ENCODE results near the gene PNPLA7.
A peak's percentile ranks its signal among the peaks of the same experiment; 100 is the strongest.
"Not testable (repeated sequence)": the region's sequence is repeated elsewhere in the genome, so short reads cannot be mapped to it uniquely, and the experiment has no call there.

PNPLA7 gene

DNA sequence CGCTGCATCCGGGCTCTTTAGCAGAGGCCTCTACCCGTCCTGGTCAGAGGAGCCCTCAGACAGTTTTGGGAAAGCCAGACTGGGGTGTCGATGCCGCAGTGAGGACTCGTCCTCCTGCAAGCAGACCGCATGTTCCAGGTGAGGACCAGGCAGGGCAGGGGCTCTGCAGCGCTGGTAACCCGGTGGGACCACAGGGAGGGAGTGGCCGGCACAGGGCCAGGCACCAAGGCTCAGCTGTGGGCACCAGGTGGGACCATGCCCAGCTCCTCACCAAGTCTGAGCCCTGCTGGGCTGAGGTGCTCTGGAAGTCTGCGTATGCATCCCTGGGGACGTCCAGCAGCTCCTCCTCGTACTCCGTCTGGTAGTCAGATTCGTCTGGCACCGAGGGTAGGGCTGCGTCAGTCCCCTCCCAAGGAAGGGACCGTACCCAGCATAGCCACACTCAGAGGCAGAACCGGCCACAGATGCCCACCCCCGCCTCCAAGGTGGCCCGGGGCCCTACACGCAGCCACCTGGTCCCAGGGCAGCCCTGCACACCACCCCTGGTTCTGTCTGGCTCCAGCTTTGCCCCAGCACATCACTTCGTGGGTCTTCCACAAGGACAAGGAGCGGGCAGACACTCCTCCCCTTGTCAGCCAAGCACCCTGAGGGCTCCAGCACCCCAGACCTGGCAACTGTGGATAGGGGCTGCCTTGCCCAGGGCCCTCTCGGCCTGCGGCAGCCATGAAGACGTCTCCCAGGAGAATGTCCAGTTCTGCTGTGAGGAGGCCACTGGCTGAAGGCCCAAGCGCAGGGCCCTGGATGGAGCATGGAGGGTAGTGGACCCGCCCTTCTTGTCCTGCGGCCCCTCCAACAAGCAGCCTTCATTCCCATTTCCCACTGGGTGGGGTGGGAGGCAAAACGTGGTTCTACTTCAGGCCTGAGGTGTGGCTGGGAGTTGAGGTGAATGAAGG is 89.6 kb downstream of the PNPLA7 start:
- no peak for DNase-seq (ENCODE audit: low spot score)

DNA sequence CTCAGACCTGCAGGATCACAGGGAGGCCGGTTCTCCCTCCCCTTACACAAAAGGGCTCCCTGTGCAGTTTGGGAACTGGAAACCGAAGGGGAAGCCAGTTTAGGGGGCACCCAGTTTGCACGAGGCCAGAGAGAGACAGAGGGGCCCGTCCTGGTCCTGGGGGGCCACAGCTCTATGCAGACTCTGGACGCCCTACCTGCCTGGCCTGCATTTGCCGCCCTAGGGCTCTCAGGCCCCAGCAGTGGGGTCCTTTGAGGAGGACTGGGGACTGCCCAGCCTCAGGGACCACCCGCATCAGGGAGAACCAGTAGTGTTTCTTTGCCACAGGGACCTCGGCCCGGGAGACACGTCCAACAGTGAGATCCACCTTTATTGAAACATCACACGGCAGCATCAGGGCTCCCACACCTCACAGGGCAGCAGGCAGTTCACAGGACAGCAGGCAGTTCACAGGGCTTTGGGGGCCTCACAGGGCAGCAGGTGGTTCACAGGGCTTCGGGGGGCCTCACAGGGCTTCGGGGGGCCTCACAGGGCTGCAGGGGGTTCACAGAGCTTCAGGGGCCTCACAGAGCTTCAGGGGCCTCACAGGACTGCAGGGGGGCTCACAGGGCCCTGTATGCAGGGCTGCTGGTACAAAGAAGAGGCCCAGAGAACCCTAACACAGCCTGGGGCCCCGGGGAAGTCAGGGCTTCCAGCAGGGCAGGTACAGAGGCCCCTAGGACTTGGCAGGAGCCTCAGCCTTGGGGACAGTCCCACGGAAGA is 90.4 kb downstream of the PNPLA7 start:
- DNase-seq (ENCODE audit: low spot score), result no peak

DNA sequence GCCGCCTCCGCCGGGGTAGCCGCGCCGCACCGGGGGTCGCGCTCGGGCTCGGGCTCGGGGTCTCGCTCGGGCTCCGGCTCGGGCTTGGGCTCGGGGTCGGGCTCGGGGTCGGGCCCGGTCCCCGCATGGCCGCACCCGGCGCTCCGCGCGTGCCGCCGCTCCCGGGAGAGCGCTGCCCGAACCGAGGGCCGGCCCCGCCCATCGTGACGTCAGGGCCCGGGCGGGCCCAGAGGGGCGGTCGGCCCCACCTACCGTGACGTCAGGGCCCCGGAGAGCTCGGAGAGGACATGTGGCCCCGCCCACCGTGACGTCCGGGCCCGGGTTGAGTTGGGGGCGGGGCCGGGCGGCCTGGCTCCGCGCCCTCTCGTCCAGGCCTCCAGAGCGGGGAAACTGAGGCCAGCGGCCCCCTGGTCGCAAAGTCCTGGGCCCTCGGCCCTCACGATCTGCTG is 91.0 kb downstream of the PNPLA7 start, which contains the start of gene NSMF:
Gene NSMF (minus strand): TSS at position 183 of the 449 bp plus-strand sequence. CDS start 232 bp downstream, outside the sequence.
- peak; percentile 94 for DNase-seq (ENCODE audit: low spot score)

DNA sequence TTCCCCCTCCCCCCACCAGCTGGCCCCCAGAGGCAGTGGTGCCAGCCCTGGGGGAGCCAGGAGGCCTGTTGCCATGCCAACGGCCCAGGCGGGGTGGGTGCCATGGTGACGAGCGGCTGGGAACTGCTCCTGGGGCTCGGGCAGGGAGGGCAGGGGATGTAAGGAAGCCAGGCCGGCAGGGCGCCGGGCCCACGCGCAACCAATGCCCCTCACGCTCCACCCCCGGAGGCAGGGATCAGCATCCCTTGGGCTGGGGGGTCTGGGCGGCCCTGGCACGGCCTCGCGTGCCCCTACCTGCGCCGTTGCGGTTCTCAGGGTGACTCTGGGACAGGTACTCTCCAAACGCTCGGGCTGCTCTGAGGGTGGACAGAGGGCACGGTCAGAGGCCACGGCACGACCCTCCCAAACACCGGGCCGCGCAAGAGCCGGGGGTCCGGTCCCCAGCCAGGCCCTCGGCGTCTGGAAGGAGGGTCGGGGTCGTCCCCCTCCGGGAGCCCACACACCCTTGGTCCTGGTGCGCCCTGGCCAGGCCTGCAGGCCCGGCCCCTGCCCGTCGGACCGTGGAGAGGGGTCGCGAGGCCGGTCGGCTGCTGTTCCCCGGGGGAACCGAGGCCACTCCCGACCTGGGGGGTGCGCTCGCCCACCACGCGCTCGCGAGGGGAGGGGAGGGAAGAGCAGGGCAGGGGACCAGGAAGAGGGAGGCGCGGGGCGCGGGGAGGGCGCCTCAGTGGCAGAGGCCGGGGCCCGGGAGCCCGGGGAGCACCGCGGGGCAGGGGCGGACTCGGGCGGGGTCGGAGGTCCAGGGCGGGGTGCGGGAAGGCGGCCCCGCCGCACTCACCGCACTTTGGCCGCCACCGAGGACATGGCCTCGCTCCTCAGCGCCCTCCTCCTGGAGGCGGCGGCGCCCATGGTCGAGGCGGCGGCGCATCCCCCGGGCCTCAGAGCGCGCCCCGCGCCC is 91.7 kb downstream of the PNPLA7 start:
- no peak for DNase-seq (ENCODE audit: low spot score)

DNA sequence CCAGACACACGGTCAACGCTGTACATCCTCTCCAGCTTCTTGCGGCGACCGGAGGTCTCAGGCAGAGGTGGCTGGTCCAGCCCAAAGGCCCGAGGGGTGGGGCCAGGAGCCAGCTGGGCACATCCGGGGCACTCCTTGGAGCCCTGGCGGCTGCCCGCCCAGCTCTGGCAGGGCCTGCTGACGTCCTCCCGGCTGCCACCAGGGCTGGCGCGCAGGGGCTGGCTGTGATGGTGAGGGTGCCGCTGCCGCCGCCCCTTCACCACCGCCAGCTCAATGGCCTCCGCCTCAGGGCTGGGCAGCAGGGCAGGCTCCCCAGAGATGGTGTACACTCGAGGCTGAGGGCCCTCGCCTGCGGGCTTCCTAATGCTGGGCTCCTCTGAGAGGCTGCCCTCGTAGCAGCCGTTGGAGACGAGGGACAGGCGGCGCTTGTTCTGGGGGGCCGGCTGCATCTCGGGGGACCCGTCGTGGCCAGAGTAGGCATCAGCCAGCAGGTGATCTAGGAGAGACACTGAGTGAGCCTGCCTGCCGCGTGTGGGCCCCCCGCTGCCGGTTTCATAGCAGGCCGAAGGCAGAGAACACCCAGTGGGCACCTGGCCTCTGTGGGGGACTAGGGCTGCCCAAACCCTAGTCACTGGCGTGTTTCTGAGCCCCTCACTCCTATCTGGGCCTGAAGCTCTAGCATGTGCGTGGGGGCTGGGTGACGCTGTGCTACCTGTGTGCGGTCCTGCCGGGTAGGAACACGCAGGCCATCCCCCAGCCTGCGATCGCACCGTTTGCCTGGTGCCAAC is 92.6 kb downstream of the PNPLA7 start:
- no peak for DNase-seq (ENCODE audit: low spot score)

DNA sequence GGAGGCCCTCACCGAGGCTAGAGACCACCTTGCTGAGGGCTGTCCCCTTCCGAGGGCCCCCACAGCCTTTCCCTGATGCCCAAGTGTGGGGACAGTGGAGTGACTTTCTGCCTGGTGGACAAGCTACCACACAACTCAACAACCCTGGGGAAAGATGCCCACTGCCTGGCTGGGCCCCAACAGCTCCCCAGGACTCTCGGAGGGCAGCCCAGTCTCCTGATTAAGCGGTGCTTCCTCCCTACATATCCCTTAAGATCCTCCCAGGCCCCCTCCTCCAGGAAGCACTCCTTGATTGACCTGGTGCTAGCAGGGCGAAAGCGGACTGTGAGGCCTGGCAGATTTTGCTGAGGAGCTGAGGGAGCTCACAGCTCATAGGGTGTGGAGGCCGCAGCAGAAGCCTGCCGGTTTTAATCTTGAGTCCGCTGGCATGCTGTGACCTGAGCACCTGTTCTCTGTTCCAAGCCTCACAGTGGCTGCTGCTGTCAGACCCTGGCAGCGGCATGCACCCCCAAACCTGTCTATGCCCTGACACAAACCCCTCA is 93.3 kb downstream of the PNPLA7 start:
- DNase-seq (ENCODE audit: low spot score), result no peak

DNA sequence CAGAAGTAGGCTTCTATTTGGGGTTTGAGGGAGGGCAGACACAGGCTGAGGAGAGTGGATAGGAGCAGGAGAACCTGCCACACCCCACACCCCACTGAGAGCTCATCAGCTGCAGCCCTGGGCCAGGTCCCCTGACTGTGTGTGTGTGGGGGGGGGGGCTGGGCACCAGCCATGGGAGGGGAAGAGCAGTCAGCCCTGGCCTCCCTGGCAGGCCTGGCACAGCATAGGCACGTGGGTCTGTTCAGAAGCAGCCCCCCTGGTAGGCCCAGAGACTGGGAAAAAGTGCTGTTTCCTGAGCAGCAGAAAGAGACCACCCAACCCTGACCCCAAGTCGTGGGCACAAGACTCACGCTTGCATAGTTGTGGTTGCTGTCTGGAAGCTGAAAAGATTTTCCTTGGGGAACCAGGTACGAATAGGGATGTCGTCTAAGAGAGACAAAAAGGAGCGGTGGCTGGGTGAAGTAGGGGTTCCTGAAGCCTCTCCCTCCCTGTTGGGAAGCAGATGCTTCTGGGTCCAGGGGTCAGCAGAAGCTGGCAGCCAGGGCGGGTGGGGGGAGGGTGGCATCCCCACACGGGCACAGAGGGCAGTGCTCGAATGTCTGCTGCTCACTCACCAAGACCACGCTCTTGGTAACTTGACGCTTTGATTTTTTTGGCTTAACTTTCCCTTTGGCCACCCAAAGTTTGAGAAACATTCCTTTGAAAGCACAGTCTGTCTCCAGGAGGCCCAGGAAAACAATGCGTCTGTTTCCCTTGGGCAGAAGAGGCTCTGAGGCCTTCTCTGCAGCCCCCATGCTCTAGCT is 93.9 kb downstream of the PNPLA7 start:
- DNase-seq (ENCODE audit: low spot score), result no peak

DNA sequence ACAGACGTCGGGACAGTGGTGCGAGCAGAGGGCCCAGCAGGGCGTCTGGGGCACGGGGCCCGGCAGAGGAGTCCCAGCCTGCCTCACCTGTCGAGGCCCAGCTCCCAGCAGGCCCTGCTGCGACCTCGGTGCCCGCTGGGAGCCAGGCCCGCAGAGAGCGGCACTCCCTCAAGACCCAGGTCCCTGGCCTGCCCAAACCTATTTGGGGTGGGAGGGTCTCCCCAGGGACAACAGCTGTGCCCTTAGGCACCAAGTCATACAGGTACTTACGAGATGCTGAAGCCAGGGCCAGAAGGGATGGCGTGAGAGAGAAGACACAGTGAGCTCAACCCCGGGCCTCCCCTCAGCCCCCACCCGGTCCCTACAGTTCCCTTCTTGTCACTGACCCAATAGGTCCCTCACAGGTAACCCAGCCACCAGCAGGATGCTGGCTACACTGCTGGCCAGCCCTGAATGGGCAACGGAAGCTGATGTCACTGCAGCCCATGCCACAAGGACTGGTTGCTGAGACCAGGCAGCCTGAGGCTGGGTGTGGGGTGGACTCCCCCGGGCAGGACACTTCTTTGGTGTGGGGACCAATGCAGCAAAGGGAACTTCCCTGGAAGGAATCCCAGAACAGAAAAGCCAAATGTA is 94.7 kb downstream of the PNPLA7 start:
- DNase-seq (ENCODE audit: low spot score), result no peak

DNA sequence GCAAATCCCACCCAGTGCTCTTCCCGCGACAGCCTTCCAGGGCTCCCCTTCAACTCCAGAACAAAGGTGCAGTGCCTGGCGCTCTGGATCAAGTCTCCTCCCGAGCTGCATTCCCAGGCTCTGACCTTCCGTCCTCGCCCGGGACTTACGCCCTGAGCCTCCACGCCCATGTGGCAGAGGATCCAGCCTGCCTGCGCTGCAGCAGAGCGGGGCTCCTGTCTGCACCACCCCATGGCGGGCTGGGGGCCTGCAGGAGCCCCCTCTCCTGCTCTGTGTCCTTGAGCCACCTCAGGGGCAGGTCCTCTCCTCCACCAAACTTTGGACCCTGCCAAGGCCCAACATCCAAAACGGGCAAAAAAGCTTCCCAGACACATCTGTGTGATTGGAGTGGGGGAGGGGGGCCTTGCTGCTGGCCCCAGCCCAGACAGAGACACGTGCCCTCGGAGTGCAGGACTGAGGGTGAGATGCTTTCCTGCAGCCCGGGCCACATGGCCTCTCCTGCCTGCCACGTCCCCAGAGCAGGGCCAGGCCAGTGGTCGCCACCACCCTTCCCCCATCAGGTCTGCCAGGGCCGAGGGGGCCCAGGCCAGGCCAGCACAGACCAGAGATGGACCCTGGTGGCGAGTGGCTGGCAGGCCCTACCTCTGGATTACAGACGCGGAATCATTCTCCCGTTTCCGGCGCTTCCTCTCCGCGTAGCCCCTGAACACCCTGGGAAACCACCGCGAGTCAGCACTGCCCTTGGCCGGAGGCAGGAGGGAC is 95.4 kb downstream of the PNPLA7 start:
- no peak for DNase-seq (ENCODE audit: low spot score)

DNA sequence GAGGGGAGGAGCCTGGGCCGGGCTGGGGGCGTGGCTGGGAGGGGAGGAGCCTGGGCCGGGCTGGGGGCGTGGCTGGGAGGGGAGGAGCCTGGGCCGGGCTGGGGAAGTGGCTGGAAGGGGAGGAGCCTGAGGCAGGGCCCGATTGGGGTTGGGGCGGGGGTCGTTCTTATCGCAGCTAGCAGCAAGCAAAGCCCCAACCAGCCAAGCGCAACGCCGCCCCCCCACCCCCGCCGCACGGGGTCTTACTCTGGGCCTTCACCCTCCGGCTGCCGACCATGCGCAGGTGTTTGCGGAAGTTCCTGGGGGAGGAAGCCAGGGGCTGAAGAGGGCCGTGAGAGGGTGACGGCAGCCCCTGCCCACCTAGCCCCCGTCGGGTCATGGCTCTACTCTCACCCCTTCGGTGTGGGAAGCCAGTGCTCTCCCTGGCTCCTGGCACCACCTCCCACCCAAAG is 96.0 kb downstream of the PNPLA7 start:
- DNase-seq (ENCODE audit: low spot score), result peak; percentile 29

DNA sequence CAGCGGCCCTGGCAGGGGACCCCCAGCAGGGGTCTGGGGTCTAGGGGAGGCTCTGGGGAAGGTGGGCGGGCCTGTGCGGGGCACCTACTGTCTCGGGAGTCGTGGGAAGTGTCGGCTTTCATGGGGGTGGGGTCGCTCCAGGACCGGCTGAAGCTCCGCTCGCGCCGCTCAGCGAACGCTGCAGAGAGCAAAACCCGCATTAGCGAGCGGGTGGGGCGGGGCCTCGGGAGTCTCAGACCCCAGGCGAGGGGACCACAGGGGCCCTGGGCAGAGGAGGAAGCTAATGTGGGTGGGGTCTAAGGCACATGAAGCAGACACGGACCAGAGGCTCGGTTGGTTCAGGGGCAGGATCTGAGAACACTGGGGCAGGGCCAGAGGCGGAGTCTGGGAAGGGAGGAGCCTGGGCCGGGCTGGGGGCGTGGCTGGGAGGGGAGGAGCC is 96.5 kb downstream of the PNPLA7 start:
- DNase-seq (ENCODE audit: low spot score), result peak; percentile 70

DNA sequence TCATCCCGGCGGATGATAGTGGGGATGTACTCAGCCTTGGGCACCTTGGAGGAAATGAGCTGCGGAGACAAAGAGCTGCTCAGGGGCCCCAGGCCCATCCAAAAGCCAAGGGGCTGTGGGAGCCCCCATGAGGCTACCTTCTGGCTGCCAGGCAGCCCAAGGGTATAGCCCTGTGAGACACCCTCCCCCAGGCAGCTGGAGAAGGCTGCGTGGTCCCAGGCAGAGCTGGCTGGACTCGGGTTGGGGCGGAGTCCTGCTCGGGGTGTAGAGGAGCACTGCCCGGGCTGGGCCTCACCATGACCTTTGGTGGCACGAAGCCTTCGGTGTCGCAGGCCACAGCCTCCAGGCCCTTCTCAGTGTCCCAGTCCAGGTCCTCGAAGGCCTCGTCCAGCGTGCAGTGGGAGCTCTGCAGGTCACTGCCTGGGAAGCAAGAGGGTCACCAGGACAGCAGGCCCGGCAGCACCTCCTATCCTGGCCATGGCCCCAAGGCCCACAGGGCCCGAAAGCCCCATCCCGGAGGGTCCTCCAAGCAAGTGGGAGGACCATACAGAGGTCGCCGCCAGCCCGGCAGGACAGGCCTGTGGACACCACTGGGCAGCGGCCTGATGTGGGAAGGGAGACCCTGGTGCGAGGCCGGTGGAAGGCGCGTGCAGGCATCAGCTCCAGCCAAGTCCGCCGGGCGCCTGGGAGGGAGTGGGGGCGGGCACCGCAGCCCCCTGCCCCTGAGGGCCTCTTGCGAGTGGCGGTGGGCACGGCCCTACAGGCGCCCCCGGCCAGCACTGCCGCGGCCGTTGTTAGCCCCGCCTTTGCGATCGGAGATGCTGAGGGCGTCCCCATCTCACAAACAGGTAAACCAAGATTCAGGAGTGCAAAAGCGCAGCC is 97.2 kb downstream of the PNPLA7 start:
- no peak for DNase-seq (ENCODE audit: low spot score)

DNA sequence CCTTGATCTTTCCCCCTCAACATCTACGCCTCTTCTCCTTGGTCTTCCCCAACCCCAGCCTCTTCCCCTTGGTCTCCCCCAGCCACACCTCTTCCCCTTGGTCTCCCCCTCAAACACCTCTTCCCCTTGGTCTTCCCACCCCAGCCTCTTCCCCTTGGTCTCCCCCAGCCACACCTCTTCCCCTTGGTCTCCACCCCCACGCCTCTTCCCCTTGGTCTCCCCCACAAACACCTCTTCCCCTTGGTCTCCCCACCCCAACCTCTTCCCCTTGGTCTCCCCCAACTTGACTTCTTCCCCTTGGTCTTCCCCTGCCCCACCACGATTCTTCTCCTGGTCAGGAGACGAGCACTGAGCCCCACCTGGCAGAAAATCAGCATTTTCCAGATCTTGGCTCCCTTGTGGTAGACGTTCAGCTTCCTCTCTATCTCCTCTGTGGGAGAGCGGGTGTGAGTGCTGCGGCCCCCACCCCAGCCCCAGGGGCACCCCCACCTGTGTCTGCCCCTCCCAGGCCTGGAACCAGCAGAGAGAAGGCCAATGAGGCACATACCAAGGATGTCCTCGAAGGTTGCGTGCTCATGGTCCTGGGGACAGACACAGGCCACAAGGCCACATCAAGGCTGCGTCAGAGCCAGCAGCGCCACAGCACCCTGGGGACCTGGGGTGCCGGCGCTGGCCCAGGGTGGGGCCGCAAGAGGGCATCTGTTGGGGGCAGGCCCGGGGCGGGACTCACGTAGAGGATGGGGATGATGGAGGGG is 98.0 kb downstream of the PNPLA7 start:
- no peak for DNase-seq (ENCODE audit: low spot score)

DNA sequence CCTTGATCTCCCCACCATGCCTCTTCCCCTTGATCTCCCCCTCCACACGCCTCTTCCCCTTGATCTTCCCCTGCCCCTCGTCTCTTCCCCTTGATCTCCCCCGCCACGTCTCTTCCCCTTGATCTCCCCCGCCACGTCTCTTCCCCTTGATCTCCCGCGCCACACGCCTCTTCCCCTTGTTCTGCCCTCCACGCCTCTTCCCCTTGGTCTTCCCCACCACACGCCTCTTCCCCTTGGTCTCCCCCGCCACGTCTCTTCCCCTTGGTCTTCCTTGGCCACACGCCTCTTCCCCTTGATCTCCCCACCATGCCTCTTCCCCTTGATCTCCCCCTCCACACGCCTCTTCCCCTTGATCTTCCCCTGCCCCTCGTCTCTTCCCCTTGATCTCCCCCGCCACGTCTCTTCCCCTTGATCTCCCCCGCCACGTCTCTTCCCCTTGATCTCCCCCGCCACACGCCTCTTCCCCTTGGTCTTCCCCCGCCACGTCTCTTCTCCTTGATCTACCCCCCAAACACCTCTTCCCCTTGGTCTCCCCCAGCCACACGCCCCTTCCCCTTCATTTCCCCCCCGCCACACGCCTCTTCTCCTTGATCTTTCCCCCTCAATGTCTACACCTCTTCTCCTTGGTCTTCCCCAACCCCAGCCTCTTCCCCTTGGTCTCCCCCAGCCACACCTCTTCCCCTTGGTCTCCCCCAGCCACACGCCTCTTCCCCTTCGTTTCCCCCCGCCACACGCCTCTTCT is 98.8 kb downstream of the PNPLA7 start:
- DNase-seq (ENCODE audit: low spot score), result not testable (repeated sequence)

DNA sequence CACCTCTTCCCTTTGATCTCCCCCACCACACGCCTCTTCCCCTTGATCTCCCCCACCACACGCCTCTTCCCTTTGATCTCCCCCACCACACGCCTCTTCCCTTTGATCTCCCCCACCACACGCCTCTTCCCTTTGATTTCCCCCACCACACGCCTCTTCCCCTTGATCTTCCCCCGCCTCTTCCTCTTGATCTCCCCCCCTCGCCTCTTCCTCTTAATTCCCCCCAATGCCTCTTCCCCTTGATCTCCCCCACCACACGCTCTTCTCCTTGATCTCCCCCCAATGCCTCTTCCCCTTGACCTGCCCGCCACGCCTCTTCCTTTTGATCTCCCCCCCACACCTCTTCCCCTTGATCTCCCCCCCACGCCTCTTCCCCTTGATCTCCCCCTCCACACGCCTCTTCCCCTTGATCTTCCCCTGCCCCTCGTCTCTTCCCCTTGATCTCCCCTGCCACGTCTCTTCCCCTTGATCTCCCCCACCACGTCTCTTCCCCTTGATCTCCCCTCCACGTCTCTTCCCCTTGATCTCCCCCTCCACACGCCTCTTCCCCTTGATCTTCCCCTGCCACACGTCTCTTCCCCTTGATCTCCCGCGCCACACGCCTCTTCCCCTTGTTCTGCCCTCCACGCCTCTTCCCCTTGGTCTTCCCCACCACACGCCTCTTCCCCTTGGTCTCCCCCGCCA is 99.5 kb downstream of the PNPLA7 start:
- DNase-seq (ENCODE audit: low spot score), result not testable (repeated sequence)

Measured in activated CD4-positive, alpha-beta T cell treated with anti-CD3 and anti-CD28 coated beads, Interleukin-2, Interleukin-4, amounts not matched to agents 100 ng/mL and 50 ng/mL, durations not matched to agents 16 hours and 8 hours (primary cell).